ENCODE data around the gene OSTF1.

OSTF1 gene

DNA sequence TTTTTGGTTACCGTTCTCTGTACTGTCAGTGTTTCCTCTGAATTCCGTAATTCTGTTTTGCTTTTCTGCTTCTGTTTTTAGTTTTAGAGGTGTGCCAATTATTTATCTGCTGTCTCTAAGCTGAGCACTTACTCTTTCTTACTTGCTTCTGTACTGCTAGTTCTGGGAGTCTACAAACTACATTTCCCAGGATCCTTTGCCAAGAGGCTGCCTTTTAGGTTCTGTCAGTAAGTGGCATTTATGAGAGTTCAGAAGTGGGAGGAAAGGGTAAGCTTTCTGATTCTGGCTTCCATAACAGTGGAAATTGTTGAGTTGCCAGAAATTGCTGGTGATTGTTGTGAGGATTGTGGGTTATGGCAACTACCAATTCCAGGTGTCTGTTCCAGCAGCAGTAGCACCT lies 102.4 kb downstream of the OSTF1 start:
- ChIA-PET CTCF (interaction anchor here (1.0 kb wide), 1 partner anchor 9 kb away, joined by 5 read pairs; no protein-coding TSS in a partner anchor), POLR2A (no interaction called here)
- DNase-seq (ENCODE audit: low read depth, low spot score), result no peak
- TF ChIP-seq, protein P1, sequence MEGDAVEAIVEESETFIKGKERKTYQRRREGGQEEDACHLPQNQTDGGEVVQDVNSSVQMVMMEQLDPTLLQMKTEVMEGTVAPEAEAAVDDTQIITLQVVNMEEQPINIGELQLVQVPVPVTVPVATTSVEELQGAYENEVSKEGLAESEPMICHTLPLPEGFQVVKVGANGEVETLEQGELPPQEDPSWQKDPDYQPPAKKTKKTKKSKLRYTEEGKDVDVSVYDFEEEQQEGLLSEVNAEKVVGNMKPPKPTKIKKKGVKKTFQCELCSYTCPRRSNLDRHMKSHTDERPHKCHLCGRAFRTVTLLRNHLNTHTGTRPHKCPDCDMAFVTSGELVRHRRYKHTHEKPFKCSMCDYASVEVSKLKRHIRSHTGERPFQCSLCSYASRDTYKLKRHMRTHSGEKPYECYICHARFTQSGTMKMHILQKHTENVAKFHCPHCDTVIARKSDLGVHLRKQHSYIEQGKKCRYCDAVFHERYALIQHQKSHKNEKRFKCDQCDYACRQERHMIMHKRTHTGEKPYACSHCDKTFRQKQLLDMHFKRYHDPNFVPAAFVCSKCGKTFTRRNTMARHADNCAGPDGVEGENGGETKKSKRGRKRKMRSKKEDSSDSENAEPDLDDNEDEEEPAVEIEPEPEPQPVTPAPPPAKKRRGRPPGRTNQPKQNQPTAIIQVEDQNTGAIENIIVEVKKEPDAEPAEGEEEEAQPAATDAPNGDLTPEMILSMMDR (IDR thresholded peaks at IDR 0.05; ENCODE audit: insufficient read depth, low read length, missing control alignments), result no peak
- no peak overlapping the region for H3K4me3 ChIP-seq (ENCODE audit: low read depth, low read length)
